Ectodermal cell (in vitro differentiated cells): ENCODE data around the gene ERVK3-1. TPM values are rescaled to one million over a fixed set of nuclear protein-coding genes. Genes with fewer than 3 reads are reported as not detected.
"Not testable (repeated sequence)": the region's sequence is repeated elsewhere in the genome, so short reads cannot be mapped to it uniquely, and the experiment has no call there.

Experiments used
- H3K27ac ChIP-seq: 2 replicates; pipeline ENCODE4 v1.7.0; 2013; ENCODE audit warnings: mild to moderate bottlenecking, low read depth, low read length; ENCODE audit not compliant: insufficient read depth, poor library complexity, severe bottlenecking
- H3K27me3 ChIP-seq: 2 replicates; pipeline ENCODE4 v1.7.0; 2013; ENCODE audit warnings: mild to moderate bottlenecking, low read length; ENCODE audit not compliant: insufficient read depth, control insufficient read depth, poor library complexity, severe bottlenecking
- H3K36me3 ChIP-seq: one replicate; pipeline ENCODE4 v1.7.0; 2013; ENCODE audit warnings: low read length; ENCODE audit not compliant: control insufficient read depth, insufficient read depth
- H3K4me1 ChIP-seq: one replicate; pipeline ENCODE4 v1.7.0; 2013; ENCODE audit warnings: low read length; ENCODE audit not compliant: control insufficient read depth, insufficient read depth
- H3K4me3 ChIP-seq: 2 replicates; pipeline ENCODE4 v1.7.0; 2013; ENCODE audit warnings: low read depth, low read length, control low read depth; ENCODE audit not compliant: insufficient read depth
- H3K9me3 ChIP-seq: 2 replicates; pipeline ENCODE4 v1.7.0; 2013; ENCODE audit warnings: mild to moderate bottlenecking, low read length, moderate library complexity; ENCODE audit not compliant: control insufficient read depth
- WGBS, 2 experiments: methylation state at CpG; one replicate each; pipeline ENCODE4 v1.1.7; 2013; ENCODE audit warnings: missing lambda C conversion rate in 2 of 2; 5-methylcytosine and 5-hydroxymethylcytosine counted together
- polyA plus RNA-seq, 4 experiments: library from polyadenylated mRNA; stranded (reverse); fragments of 50-300 nt; gene quantifications; one replicate each; pipeline ENCODE4 v1.2.3, GENCODE V29; 2013

ERVK3-1 gene
- polyA plus RNA-seq (2013, experiment 1 of 4): 47.3 TPM
- 53.6 TPM for polyA plus RNA-seq (2013, experiment 2 of 4)
- polyA plus RNA-seq (2013, experiment 3 of 4): 41.2 TPM
- polyA plus RNA-seq (2013, experiment 4 of 4): 46.8 TPM

- Histone ChIP-seq H3K27me3 (no peaks in the 10 kb centered on the region), H3K4me1 (peaks cover 7% of the 10 kb centered on the region), H3K27ac (peak within 1 kb of the TSS; percentile 27), H3K36me3 (peaks cover 9% of the 10 kb centered on the region), H3K4me3 (peak within 1 kb of the TSS; percentile 80), H3K9me3 (no peaks in the 10 kb centered on the region)
- WGBS, 2 experiments: 1% methylated on average over 53 of the region's 55 CpGs
These were observed at the start of gene ERVK3-1 for GRCh38 chr19:58305065-58305931. TSS of gene ERVK3-1 (plus strand) at chr19:58305377. CDS start at chr19:58312169, 6,792 bp downstream.

- WGBS, 2 experiments: 65 to 100% methylated on average over 2 to 3 of the region's 4 CpGs
- not testable (repeated sequence) for H3K27me3 ChIP-seq, H3K4me3 ChIP-seq, H3K27ac ChIP-seq, H3K4me1 ChIP-seq
- peaks cover 98% of the 10 kb centered on the region for H3K36me3 ChIP-seq
- peaks cover 35% of the 10 kb centered on the region for H3K9me3 ChIP-seq
These were observed 46.9 kb upstream of the ERVK3-1 start for GRCh38 chr19:58258259-58258658.

- Histone ChIP-seq H3K27ac (no peak overlapping the region), H3K27me3 (no peaks in the 10 kb centered on the region), H3K4me1 (no peaks in the 10 kb centered on the region), H3K4me3 (no peak overlapping the region), H3K9me3 (peaks cover 40% of the 10 kb centered on the region), H3K36me3 (peaks cover 85% of the 10 kb centered on the region)
- WGBS, 2 experiments: 89 to 98% methylated on average over 3 of the region's 3 CpGs
These were observed 43.6 kb upstream of the ERVK3-1 start for GRCh38 chr19:58261600-58261967.

GRCh38 chr19:58261968-58262921, 42.9 kb upstream of the ERVK3-1 start:
- peaks cover 38% of the 10 kb centered on the region for H3K9me3 ChIP-seq
- 94 to 95% methylated on average over 19 of the region's 19 CpGs for WGBS, 2 experiments
- H3K4me3 ChIP-seq: no peak overlapping the region
- H3K4me1 ChIP-seq: no peaks in the 10 kb centered on the region
- peaks cover 82% of the 10 kb centered on the region for H3K36me3 ChIP-seq
- no peak overlapping the region for H3K27ac ChIP-seq
- no peaks in the 10 kb centered on the region for H3K27me3 ChIP-seq

- WGBS, 2 experiments: 94 to 98% methylated on average over 7 of the region's 7 CpGs
- H3K4me3 ChIP-seq: no peak overlapping the region
- H3K36me3 ChIP-seq: peaks cover 76% of the 10 kb centered on the region
- H3K4me1 ChIP-seq: no peaks in the 10 kb centered on the region
- no peaks in the 10 kb centered on the region for H3K27me3 ChIP-seq
- H3K27ac ChIP-seq: no peak overlapping the region
- H3K9me3 ChIP-seq: peaks cover 37% of the 10 kb centered on the region
These were observed 42.3 kb upstream of the ERVK3-1 start for GRCh38 chr19:58262922-58263296.

- Histone ChIP-seq H3K4me3 (no peak overlapping the region), H3K27me3 (no peaks in the 10 kb centered on the region), H3K36me3 (peaks cover 63% of the 10 kb centered on the region), H3K27ac (no peak overlapping the region), H3K4me1 (no peaks in the 10 kb centered on the region), H3K9me3 (peaks cover 30% of the 10 kb centered on the region)
- 97% methylated on average over 3 of the region's 3 CpGs for WGBS, 2 experiments
These were observed 40.1 kb upstream of the ERVK3-1 start for GRCh38 chr19:58265100-58265499.

- H3K4me3 ChIP-seq: no peak overlapping the region
- no peaks in the 10 kb centered on the region for H3K27me3 ChIP-seq
- H3K9me3 ChIP-seq: peaks cover 16% of the 10 kb centered on the region
- 93 to 98% methylated on average over 3 of the region's 3 CpGs for WGBS, 2 experiments
- peaks cover 52% of the 10 kb centered on the region for H3K36me3 ChIP-seq
- no peaks in the 10 kb centered on the region for H3K4me1 ChIP-seq
- H3K27ac ChIP-seq: no peak overlapping the region
These were observed 36.8 kb upstream of the ERVK3-1 start for GRCh38 chr19:58268344-58268743.

- no peaks in the 10 kb centered on the region for H3K27me3 ChIP-seq
These were observed 30.4 kb upstream of the ERVK3-1 start for GRCh38 chr19:58274771-58275201.

GRCh38 chr19:58275564-58275963, 29.6 kb upstream of the ERVK3-1 start:
- no peaks in the 10 kb centered on the region for H3K27me3 ChIP-seq
- no peak overlapping the region for H3K4me3 ChIP-seq
- peaks cover 31% of the 10 kb centered on the region for H3K36me3 ChIP-seq
- peaks cover 5% of the 10 kb centered on the region for H3K9me3 ChIP-seq
- WGBS, 2 experiments: 90 to 94% methylated on average over 3 of the region's 3 CpGs
- H3K27ac ChIP-seq: no peak overlapping the region
- peaks cover 8% of the 10 kb centered on the region for H3K4me1 ChIP-seq

More at GRCh38 chr19:58274771-58275201, 30.4 kb upstream of the ERVK3-1 start:
- peaks cover 31% of the 10 kb centered on the region for H3K36me3 ChIP-seq
- WGBS, 2 experiments: 88 to 90% methylated on average over 2 of the region's 2 CpGs
- H3K4me1 ChIP-seq: peaks cover 2% of the 10 kb centered on the region
- H3K27ac ChIP-seq: no peak overlapping the region
- H3K9me3 ChIP-seq: peaks cover 5% of the 10 kb centered on the region
- no peak overlapping the region for H3K4me3 ChIP-seq

- peaks cover 17% of the 10 kb centered on the region for H3K36me3 ChIP-seq
- no peak overlapping the region for H3K4me3 ChIP-seq
- WGBS, 2 experiments: 90% methylated on average over 7 of the region's 7 CpGs
- H3K27me3 ChIP-seq: no peaks in the 10 kb centered on the region
- no peak overlapping the region for H3K27ac ChIP-seq
- H3K4me1 ChIP-seq: peaks cover 8% of the 10 kb centered on the region
- no peaks in the 10 kb centered on the region for H3K9me3 ChIP-seq
These were observed 28.0 kb upstream of the ERVK3-1 start for GRCh38 chr19:58277197-58277596.
